GM12874 (cell line): ENCODE results near the gene PAQR4.

Experiments
- CTCF ChIP-seq: IDR thresholded peaks from 2 replicates; pipeline ENCODE4 v1.5.1; 2011; ENCODE audit warnings: low read depth, mild to moderate bottlenecking, control low read depth, low read length, moderate library complexity; ENCODE audit not compliant: insufficient read depth

PAQR4 gene

GRCh38 chr16:2987286-2987685 is 18.1 kb downstream of the PAQR4 start:
- no peak for TF ChIP-seq CTCF

GRCh38 chr16:2987833-2988232 is 18.7 kb downstream of the PAQR4 start:
- TF ChIP-seq CTCF, result no peak

GRCh38 chr16:2988590-2989099 is 19.5 kb downstream of the PAQR4 start:
- TF ChIP-seq CTCF, result no peak

DNA sequence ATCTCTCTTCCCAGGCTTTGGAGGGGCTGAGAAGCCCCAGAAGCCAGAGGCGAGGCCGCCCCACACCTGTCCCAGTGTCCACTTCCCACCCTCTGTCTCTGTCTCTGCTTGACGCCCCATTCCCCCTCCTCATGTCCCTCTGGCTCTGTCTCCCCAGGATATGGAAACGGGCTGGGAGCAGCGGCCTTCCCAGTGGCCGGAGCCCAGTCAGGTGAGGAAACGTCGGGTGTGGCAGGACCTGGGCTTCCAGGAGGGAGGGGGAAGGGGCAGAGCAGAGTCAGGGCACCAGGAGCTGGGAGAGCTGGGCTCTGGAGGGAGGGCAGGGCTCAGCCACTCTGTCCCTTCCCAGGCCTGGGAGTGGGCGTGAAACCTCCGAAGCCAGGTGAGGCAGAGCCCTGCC is 21.7 kb downstream of the PAQR4 start:
- TF ChIP-seq CTCF, result no peak

DNA sequence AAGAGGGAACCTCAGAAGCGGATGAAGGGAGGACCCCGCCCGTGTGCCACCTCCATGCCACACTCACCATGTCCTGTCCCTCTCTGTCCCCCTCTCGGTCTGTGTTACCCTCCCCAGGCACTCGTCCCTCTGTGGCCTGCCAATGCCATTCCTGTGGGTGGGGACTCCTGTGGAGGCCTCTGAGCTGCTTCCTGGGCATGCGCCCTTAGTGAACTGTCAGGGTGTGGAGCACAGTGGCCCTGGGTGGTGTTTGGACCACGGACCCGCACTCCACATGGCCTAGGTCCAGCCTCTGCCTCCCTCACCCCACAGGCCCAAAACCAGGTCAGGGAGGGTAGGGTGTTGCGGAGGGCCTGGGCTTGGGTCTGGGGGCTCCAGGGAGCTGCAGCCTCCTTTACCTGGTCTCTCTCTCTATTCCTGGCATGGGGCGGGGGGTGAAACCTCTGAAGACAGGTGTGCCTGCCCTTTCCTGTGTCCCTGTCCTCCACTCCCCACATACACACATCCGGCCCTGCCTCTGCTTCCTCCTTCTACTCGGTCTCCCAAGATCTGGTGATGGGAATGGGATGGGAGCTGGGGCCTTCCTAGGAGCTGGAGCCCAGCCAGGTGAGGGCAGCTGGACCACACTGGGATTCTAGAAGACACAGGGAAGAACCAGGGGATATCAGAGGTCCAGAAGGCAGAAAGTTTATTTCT is 22.6 kb downstream of the PAQR4 start:
- no peak for TF ChIP-seq CTCF

GRCh38 chr16:2992383-2993081 is 23.4 kb downstream of the PAQR4 start:
- TF ChIP-seq CTCF, result no peak

- no peak for TF ChIP-seq CTCF
Observed at GRCh38 chr16:2996298-2996697, 27.1 kb downstream of the PAQR4 start.
